Caco-2 (cell line): ENCODE data around the gene BMP4. TPM values are rescaled to one million over a fixed set of nuclear protein-coding genes. Genes with fewer than 3 reads are reported as not detected.

Source experiments
- BruUV-seq: library from RNA; stranded (reverse); fragments of 400-500 nt; replicated peaks from 2 replicates; lab custom pipeline; 2021; lab: Mats Ljungman, UMichigan
- CTCF ChIA-PET: fragments of 300-600 bp; sonication (Branson Sonifier 250); formaldehyde crosslinking; loops from one replicate; lab custom pipeline; 2022; ENCODE audit warnings: antibody characterized with exemption; lab: Charles Lee
- POLR2A ChIA-PET: fragments of 300-600 bp; sonication (Branson Sonifier 250); formaldehyde crosslinking; loops from one replicate; lab custom pipeline; 2022; ENCODE audit warnings: antibody characterized with exemption; lab: Charles Lee
- DNase-seq, 2 experiments: peaks; one replicate each; pipeline versions ENCODE4 v3.0.0 to v3.0.0-alpha.2; 2020 to 2022
- H3K27me3 ChIP-seq: replicated peaks from 2 replicates; pipeline ENCODE4 v1.6.0; 2011; ENCODE audit warnings: low read length; ENCODE audit not compliant: control insufficient read depth, insufficient read depth
- H3K36me3 ChIP-seq: 2 replicates; pipeline ENCODE4 v1.5.1; 2011; ENCODE audit warnings: low read length; ENCODE audit not compliant: control insufficient read depth, insufficient read depth
- H3K4me1 ChIP-seq: fragments of 250-450 bp; sonication (Bioruptor Pico); 2 replicates; pipeline ENCODE4 v1.5.1; 2020; ENCODE audit warnings: mild to moderate bottlenecking
- H3K4me3 ChIP-seq: 2 replicates; pipeline ENCODE4 v1.5.1; 2011; ENCODE audit warnings: low read depth, mild to moderate bottlenecking, control low read depth, low read length
- H3K9me3 ChIP-seq: fragments of 250-450 bp; sonication (Bioruptor Pico); 2 replicates; pipeline ENCODE4 v1.5.1; 2020; ENCODE audit warnings: mild to moderate bottlenecking, moderate library complexity
- H3K27ac Mint-ChIP-seq: one replicate; pipeline ENCODE4 v1.8.0; 2022; ENCODE audit warnings: mixed read lengths; ENCODE audit not compliant: unreplicated experiment
- H3K27me3 Mint-ChIP-seq: one replicate; pipeline ENCODE4 v1.8.0; 2022; ENCODE audit warnings: mixed read lengths; ENCODE audit not compliant: insufficient read depth, unreplicated experiment
- H3K36me3 Mint-ChIP-seq: one replicate; pipeline ENCODE4 v1.8.0; 2022; ENCODE audit warnings: mild to moderate bottlenecking, mixed read lengths; ENCODE audit not compliant: insufficient read depth, unreplicated experiment
- H3K4me1 Mint-ChIP-seq: one replicate; pipeline ENCODE4 v1.8.0; 2022; ENCODE audit warnings: low read depth, mixed read lengths; ENCODE audit not compliant: unreplicated experiment
- H3K4me3 Mint-ChIP-seq: one replicate; pipeline ENCODE4 v1.8.0; 2022; ENCODE audit warnings: mild to moderate bottlenecking, moderate library complexity, mixed read lengths; ENCODE audit not compliant: unreplicated experiment
- H3K9me3 Mint-ChIP-seq: one replicate; pipeline ENCODE4 v1.8.0; 2022; ENCODE audit warnings: mixed read lengths; ENCODE audit not compliant: unreplicated experiment
- CTCF ChIP-seq, 2 experiments: fragments of 200-600 bp in 1 of 2; IDR thresholded peaks; 1 replicate in 1 of 2; 2 replicates in 1 of 2; pipeline versions ENCODE4 v1.5.1 to v1.8.0; 2011 to 2022; ENCODE audit warnings: antibody characterized with exemption in 1 of 2, control low read depth in 1 of 2, inconsistent platforms in 1 of 2, low read depth in 1 of 2, low read length in 1 of 2, mild to moderate bottlenecking in 1 of 2, moderate library complexity in 1 of 2; ENCODE audit not compliant: insufficient read depth in 1 of 2, severe bottlenecking in 1 of 2, unreplicated experiment in 1 of 2
- intact Hi-C: fragments of 100-400 bp; cut with micrococcal nuclease; formaldehyde crosslinking; loops from one replicate; pipeline ENCODE4 v1.10.0; 2022; ENCODE audit not compliant: unreplicated experiment
- total RNA-seq: library from RNA; stranded (reverse); gene quantifications from 2 replicates; pipeline ENCODE4 v1.2.3, GENCODE V29; 2022

BMP4 gene
- total RNA-seq, 1 experiment from 2014 or later = 113 TPM

DNA sequence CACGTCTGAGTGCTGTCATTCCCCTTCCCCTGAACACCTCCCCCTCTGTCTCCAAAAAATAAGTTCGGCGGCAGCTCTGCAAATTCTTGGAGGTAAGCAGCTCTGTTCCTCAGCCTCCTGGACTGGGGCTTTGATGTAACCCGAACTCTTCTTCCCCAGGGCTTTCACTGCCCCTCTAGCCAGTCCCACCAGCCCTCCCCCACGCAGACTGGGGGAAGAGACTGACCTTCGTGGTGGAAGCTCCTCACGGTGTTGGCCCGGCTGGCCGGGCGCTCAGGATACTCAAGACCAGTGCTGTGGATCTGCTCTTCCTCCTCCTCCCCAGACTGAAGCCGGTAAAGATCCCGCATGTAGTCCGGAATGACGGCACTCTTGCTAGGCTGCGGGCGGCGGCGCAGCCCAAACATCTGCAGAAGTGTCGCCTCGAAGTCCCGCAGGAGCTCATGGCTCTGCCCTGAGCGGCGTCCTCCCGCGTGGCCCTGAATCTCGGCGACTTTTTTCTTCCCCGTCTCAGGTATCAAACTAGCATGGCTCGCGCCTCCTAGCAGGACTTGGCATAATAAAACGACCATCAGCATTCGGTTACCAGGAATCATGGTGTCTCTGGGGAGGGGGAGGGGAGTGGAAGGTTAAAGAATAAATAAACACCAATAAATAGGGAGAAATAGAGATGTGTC is 4.9 kb downstream of the BMP4 start:
- Mint-ChIP-seq H3K27me3 (no peaks in the 10 kb centered on the region), H3K27ac (peak overlapping the region; percentile 55), H3K4me1 (peaks cover 6% of the 10 kb centered on the region), H3K9me3 (no peaks in the 10 kb centered on the region), H3K4me3 (peak overlapping the region; percentile 100), H3K36me3 (peaks cover 100% of the 10 kb centered on the region)
- BruUV-seq = no TSS peak
- CTCF ChIA-PET = interaction anchor here (0.7 kb wide), 1 partner anchor 412 kb away, joined by 3 read pairs; no protein-coding TSS in a partner anchor
- Histone ChIP-seq H3K27me3 (no peaks in the 10 kb centered on the region), H3K4me3 (no peak overlapping the region), H3K36me3 (no peaks in the 10 kb centered on the region; the same call in 1 of the 2 replicates), H3K4me1 (peaks cover 4% of the 10 kb centered on the region; the same call in 1 of the 2 replicates), H3K9me3 (no peaks in the 10 kb centered on the region)
- no peak for TF ChIP-seq CTCF (IDR thresholded peaks at IDR 0.05; ENCODE audit: insufficient read depth in 1 of 2, low read depth in 1 of 2, low read length in 1 of 2, severe bottlenecking in 1 of 2, unreplicated experiment in 1 of 2)
- DNase-seq = no peak
- POLR2A ChIA-PET = no interaction called here
- intact Hi-C loops = loop anchor here (10.0 kb wide), 1 partner anchor 107 kb away; no protein-coding TSS in a partner anchor

GRCh38 chr14:53951243-53951626 is 5.4 kb downstream of the BMP4 start:
- no peaks in the 10 kb centered on the region for H3K27me3 Mint-ChIP-seq
- no peaks in the 10 kb centered on the region; the same call in 1 of the 2 replicates for H3K36me3 ChIP-seq
- no TSS peak for BruUV-seq
- TF ChIP-seq CTCF (IDR thresholded peaks at IDR 0.05; ENCODE audit: insufficient read depth in 1 of 2, low read depth in 1 of 2, low read length in 1 of 2, severe bottlenecking in 1 of 2, unreplicated experiment in 1 of 2) = no peak
- ChIA-PET CTCF (interaction anchor here (0.7 kb wide), 1 partner anchor 411 kb away, joined by 3 read pairs; no protein-coding TSS in a partner anchor), POLR2A (no interaction called here)
- no peak overlapping the region for H3K4me3 ChIP-seq
- H3K9me3 Mint-ChIP-seq = no peaks in the 10 kb centered on the region
- DNase-seq = no peak
- H3K9me3 ChIP-seq = no peaks in the 10 kb centered on the region
- H3K27me3 ChIP-seq = no peaks in the 10 kb centered on the region
- peak overlapping the region; percentile 100 for H3K4me3 Mint-ChIP-seq
- H3K36me3 Mint-ChIP-seq = peaks cover 100% of the 10 kb centered on the region
- peaks cover 4% of the 10 kb centered on the region; the same call in 1 of the 2 replicates for H3K4me1 ChIP-seq
- intact Hi-C loops = loop anchor here (10.0 kb wide), 1 partner anchor 106 kb away; no protein-coding TSS in a partner anchor
- peaks cover 6% of the 10 kb centered on the region for H3K4me1 Mint-ChIP-seq
- H3K27ac Mint-ChIP-seq = no peak overlapping the region

- Mint-ChIP-seq H3K9me3 (no peaks in the 10 kb centered on the region), H3K4me3 (no peak overlapping the region), H3K27me3 (no peaks in the 10 kb centered on the region), H3K27ac (no peak overlapping the region), H3K4me1 (peaks cover 6% of the 10 kb centered on the region), H3K36me3 (peaks cover 97% of the 10 kb centered on the region)
- no peaks in the 10 kb centered on the region; the same call in 1 of the 2 replicates for H3K36me3 ChIP-seq
- intact Hi-C loops = loop anchor here (10.0 kb wide), 1 partner anchor 105 kb away; no protein-coding TSS in a partner anchor
- H3K4me3 ChIP-seq = no peak overlapping the region
- peaks cover 4% of the 10 kb centered on the region; the same call in 1 of the 2 replicates for H3K4me1 ChIP-seq
- H3K9me3 ChIP-seq = no peaks in the 10 kb centered on the region
- no peak for TF ChIP-seq CTCF (IDR thresholded peaks at IDR 0.05; ENCODE audit: insufficient read depth in 1 of 2, low read depth in 1 of 2, low read length in 1 of 2, severe bottlenecking in 1 of 2, unreplicated experiment in 1 of 2)
- ChIA-PET CTCF (no interaction called here), POLR2A (interaction anchor here (0.6 kb wide), 1 partner anchor 56 kb away, joined by 3 read pairs; no protein-coding TSS in a partner anchor)
- TSS peak; percentile 12 for BruUV-seq
- DNase-seq = no peak
- H3K27me3 ChIP-seq = no peaks in the 10 kb centered on the region
These were observed 6.4 kb downstream of the BMP4 start for GRCh38 chr14:53950031-53950793.
